ENCODE data around the gene B9D2.

- TF ChIP-seq POLR2A (IDR thresholded peaks at IDR 0.05) (no peak), EP300 (IDR thresholded peaks at IDR 0.05) (no peak), POLR2AphosphoS5 (IDR thresholded peaks at IDR 0.05) (no peak), CTCF (IDR thresholded peaks at IDR 0.05) (no peak)
Observed at GRCh38 chr19:41321204-41321599, 42.7 kb downstream of the B9D2 start.
